COLO668 (cell line): Measurements from ENCODE around the gene PCK2.

ENCODE experiments used
- DNase-seq: peaks from one replicate; lab custom pipeline; 2025; ENCODE audit not compliant: unreplicated experiment; lab: John Stamatoyannopoulos, UW

Gene PCK2

DNA sequence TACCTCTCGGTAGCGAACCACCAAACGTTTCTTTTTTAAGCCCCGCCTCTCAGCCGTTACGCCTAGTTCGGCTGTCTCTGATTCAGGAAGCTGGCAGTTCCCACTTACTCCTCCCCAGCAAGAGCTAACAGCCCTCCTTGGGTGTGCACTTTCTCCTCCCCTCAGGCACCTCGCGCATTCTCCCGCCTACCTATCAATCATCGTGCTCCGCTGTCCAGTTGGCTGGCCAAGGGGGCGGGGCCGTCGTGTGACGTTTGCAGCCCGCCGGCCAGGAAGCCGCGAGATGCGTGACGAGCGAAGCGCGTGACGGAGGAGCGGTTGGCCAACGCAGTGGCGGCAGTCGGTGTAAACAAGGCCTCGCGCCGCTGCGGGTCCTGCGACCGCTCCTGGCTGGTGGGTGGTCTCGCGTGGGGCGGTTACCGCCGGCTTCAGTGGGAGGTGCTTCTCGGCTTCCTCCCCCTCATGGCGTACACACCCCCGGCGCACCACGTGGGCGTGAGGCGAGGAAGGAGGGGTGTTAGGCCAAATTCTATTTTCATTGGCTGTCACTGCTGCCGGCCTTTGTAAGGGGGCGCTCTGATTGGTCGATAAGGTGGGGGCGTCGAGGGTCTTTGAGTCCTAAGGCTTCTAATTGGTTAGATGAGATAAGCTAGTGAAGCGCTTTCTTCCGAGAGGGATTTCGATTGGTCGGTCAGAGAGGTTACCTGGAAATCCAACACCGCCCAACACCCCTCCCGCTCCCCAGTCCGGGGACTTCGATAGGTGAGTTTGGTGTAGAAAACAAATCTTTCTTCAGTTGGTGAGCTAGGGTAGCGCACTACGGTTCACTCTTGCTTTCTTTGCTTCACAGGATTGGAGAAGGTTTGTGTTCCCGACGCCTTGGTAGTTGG, 20.7 kb downstream of the PCK2 start, which contains the start of the genes DCAF11 and NRL:
Gene DCAF11, plus strand, starts transcription at position 246 of the 890 bp plus-strand sequence. CDS start 818 bp downstream, outside the sequence.
Gene NRL, minus strand, starts transcription at position 418 of the 890 bp plus-strand sequence. CDS start 32,101 bp downstream, outside the sequence.
- DNase-seq = peak; percentile 99

GRCh38 chr14:24115422-24116127, 21.5 kb downstream of the PCK2 start:
- peak; percentile 16 for DNase-seq

DNA sequence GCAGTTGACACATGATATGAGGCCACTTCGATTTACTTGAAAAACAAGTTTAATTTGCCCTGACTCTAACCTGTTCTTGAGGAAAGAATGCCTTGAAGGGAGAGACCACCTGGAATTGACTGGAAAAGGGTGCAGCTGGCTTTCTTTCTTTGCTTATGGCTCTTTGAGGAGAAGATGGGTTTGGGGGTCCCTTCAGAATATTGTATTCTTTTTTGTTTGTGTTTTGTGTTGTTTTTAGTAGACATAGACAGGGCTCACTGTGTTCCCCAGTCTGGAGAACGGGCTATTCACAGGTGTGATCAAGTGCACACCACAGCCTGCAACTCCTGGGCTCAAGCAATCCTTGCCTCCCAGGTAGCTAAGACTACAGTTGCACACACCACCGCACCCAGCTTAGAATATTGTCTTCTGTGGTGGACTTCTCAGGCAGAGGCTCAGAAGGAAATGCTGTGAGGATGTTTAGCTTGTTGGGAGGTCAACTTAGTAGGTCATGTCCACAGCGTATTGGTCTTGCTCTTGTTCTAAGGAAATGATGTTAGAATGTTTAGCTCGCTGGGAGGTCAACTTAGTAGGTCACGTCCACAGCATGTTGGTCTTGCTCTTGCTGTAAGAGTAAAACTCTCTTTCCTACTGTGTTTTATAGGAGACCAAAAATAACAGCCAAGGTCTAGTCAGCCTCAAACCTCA, 22.2 kb downstream of the PCK2 start:
- no peak for DNase-seq

- DNase-seq = no peak
These were observed 23.1 kb downstream of the PCK2 start for GRCh38 chr14:24117179-24117578.

GRCh38 chr14:24119691-24120090, 25.6 kb downstream of the PCK2 start:
- no peak for DNase-seq

DNA sequence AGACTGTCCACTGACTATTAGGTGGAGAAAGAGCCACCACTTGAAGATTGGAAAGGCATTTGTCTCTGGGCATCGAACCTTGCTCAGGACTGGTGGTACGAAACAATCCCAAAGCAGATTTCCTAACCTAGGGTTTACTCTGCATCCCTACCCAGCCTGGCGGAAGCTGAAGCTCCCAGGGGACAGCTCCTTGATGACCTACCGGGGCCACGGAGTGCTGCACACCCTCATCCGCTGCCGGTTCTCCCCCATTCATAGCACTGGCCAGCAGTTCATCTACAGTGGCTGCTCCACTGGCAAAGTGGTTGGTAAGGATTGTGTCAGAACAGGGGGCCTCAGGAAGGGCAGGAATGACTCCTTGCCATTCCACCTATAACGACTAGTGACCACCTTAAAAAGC, 27.1 kb downstream of the PCK2 start:
- DNase-seq = no peak

GRCh38 chr14:24122416-24122815, 28.3 kb downstream of the PCK2 start:
- no peak for DNase-seq

DNA sequence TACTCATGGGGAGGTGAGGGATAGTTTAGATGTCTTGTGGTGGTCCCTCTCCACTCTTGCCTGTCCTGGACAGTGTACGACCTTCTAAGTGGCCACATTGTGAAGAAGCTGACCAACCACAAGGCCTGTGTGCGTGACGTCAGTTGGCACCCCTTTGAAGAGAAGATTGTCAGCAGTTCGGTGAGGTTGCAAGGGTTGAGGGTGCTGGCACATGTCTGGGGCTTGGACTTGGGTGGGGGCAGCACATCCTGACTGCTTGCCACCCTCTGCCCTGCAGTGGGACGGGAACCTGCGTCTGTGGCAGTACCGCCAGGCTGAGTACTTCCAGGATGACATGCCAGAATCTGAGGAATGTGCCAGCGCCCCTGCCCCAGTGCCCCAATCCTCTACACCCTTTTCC, 28.8 kb downstream of the PCK2 start:
- no peak for DNase-seq

DNA sequence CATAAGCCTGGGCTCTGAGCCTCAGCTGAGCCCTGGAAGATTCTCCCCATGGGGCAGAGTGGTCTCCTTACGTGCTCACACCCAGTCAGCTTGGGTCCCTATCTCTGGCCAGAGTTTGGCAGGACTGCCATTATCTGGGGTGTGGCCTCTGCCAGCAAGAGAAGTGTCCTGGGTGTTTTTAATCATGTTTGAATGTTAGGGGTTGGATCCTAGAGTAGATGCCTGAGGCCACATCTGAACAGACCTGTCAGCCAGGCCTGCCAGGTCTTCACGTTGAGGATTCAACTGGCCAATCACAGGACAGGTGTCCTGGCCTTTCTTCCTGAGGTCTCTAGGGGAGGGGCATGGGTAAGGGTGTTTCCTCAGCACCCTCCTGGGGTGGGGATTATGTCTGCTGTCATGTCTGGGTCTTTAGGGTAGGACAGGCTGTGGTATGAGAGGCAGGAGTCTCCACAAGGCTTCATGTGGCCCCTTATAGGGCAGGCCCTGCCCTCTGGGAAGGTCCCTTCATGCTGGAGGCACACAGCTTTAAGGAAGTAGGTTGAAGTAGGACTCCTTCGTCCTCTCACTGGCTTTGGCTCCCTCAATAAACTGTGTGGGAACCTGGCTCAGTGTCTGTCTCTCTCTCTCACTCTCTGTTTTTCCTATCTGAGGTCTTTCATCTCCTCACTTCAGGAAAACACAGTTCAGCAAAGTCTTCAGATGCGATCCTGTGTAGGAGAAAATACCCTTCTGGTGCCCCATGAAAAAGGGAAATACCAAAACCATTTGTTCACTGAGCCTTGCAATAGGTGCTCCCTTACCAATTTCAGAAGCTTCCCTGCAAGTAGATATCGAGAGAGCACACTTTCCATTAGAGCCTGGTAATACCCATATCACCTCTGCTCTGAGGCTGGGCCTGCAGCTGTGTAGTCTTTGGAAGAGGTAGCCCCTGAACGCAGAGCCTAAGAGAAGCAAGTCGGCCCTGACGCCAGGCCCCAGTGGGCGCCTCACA, 29.6 kb downstream of the PCK2 start:
- no peak for DNase-seq

DNA sequence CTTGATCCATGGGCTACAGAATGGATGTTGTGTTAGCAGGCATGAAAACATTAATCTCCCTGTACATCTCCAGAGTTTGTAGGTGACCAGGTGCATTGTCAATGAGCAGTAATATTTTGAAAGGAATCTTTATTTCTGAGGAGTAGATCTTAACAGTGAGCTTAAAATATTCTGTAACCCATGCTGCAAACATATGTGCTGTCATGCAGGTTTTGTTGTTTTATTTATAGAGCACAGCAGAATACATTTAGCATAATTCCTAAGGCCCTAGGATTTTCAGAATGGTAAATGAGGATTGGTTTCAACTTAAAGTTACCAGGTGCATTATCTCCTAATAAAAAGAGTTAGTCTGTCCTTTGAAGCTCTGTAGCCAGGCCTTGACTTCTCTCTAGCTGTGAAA, 32.8 kb downstream of the PCK2 start:
- no peak for DNase-seq

- DNase-seq = no peak
These were observed 33.6 kb downstream of the PCK2 start for GRCh38 chr14:24127673-24128072.

- DNase-seq = no peak
These were observed 35.4 kb downstream of the PCK2 start for GRCh38 chr14:24129410-24129998.

DNA sequence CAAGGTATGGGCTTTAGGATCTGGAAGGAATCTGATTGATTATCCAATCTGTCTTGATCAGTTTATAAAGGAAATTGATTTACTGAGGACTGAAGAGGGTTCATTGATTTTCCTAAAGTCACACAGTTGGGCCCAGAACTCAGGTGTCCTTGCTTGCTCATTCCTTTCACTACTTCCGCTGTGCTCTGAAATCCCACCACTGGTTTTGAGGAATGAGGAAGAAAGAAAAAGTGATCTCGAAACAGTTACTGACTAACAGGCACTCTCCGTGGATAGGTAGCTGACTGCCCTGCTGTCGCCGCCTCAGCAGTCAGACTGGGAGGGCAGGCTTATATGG, 36.2 kb downstream of the PCK2 start, which contains the start of gene FITM1:
Gene FITM1, plus strand, starts transcription at position 280 of the 337 bp plus-strand sequence. CDS start 905 bp downstream, outside the sequence.
- no peak for DNase-seq

- no peak for DNase-seq
These were observed 36.8 kb downstream of the PCK2 start for GRCh38 chr14:24130717-24131548.

DNA sequence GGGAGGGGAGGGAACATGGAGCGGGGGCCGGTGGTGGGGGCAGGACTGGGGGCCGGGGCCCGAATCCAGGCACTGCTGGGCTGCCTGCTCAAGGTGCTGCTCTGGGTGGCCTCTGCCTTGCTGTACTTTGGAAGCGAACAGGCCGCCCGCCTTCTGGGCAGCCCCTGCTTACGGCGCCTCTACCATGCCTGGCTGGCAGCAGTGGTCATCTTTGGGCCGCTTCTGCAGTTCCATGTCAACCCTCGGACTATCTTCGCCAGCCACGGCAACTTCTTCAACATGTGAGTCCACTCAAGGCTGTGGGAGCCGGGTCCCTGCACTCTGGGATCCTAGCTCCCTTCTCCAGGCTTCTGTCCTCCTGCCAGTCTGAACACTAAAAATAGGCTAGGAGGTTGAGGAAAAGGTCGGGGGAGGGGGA, 37.4 kb downstream of the PCK2 start:
- DNase-seq = no peak

- peak; percentile 77 for DNase-seq
These were observed 38.1 kb downstream of the PCK2 start for GRCh38 chr14:24132061-24132685.

- DNase-seq = no peak
These were observed 38.9 kb downstream of the PCK2 start for GRCh38 chr14:24132976-24133375.

- DNase-seq = no peak
These were observed 39.6 kb downstream of the PCK2 start for GRCh38 chr14:24133735-24134134.

- no peak for DNase-seq
These were observed 41.4 kb downstream of the PCK2 start for GRCh38 chr14:24135584-24135833.
